ENCODE measurements around the gene GFRA1. TPM values are rescaled to one million over a fixed set of nuclear protein-coding genes. Genes with fewer than 3 reads are reported as not detected.

Gene GFRA1
- total RNA-seq, 1 experiment from 2014 or later: 3.2 TPM

GRCh38 chr10:116160271-116160670 lies 112.7 kb downstream of the GFRA1 start:
- DNase-seq (ENCODE audit: low read depth): no peak

- DNase-seq (ENCODE audit: low read depth): no peak
Observed at GRCh38 chr10:116159197-116159596, 113.8 kb downstream of the GFRA1 start.

- DNase-seq (ENCODE audit: low read depth): no peak
Observed at GRCh38 chr10:116158036-116158435, 115.0 kb downstream of the GFRA1 start.

DNA sequence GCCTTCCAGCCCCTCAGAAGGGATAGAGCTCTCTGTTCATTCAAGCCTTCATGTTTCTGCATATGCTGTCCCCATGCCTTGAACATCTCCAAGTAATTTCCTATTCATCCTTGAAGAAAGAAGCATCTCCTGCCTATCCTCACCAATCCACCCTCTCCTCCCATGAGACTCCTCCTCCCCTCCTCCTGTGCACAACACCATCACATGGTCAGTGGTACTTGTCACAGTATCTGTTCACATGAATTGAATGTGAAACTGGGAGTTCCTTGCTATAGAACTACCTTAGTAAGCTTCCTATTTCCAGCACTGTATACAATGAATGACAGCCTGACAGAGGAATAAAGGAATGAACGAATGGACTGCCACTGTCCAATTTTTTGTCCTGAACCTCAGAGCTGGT lies 115.5 kb downstream of the GFRA1 start:
- DNase-seq (ENCODE audit: low read depth): no peak

DNA sequence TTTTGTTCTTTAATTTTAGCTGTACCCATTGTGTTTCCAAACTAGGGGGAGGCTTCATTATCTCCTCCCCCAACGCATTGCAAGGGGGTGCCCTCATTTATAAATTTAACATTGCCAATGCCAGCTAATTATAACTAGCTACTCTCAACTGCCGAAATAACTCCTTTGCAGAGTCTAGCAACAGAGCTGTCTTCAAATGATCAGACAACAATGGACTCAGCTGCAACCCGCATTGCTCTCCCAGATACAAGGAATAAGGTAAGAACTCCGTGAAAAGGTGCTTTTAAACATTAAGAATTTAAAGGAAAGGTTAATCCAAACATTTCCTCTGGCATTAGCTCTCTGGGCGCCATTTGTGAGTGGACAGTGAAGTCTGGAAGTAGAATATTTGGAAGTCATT lies 116.2 kb downstream of the GFRA1 start:
- no peak for DNase-seq (ENCODE audit: low read depth)

- DNase-seq (ENCODE audit: low read depth): no peak
Observed at GRCh38 chr10:116155191-116155590, 117.8 kb downstream of the GFRA1 start.

GRCh38 chr10:116154651-116155050 lies 118.4 kb downstream of the GFRA1 start:
- no peak for DNase-seq (ENCODE audit: low read depth)

GRCh38 chr10:116151076-116151475 lies 121.9 kb downstream of the GFRA1 start:
- no peak for DNase-seq (ENCODE audit: low read depth)

- DNase-seq (ENCODE audit: low read depth): no peak
Observed at GRCh38 chr10:116150606-116151005, 122.4 kb downstream of the GFRA1 start.

GRCh38 chr10:116147147-116147905 lies 125.7 kb downstream of the GFRA1 start:
- no peak for DNase-seq (ENCODE audit: low read depth)

GRCh38 chr10:116146372-116147140 lies 126.5 kb downstream of the GFRA1 start:
- peak; percentile 19 for DNase-seq (ENCODE audit: low read depth)

GRCh38 chr10:116143673-116144222 lies 129.3 kb downstream of the GFRA1 start:
- DNase-seq (ENCODE audit: low read depth): no peak

DNA sequence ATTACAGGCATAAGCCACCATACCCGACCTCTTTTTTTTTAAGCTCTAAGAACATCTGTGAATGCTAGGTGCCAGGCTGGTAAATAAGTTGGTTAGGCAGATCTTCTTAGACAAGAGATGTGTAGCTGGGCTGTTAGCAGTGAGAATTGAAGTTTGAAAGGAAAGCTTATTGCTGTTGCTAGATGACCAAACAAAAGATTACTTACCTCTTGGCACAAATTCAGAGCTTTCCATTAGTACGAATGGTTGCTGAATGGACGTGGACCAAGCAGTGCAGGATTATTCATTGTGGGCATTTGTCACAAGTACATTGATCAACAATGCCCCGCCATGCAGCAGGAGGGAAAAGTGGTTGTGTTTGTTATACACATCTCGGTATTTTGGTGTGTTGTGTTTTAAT lies 131.2 kb downstream of the GFRA1 start:
- DNase-seq (ENCODE audit: low read depth): no peak

GRCh38 chr10:116141246-116141645 lies 131.8 kb downstream of the GFRA1 start:
- DNase-seq (ENCODE audit: low read depth): no peak

DNA sequence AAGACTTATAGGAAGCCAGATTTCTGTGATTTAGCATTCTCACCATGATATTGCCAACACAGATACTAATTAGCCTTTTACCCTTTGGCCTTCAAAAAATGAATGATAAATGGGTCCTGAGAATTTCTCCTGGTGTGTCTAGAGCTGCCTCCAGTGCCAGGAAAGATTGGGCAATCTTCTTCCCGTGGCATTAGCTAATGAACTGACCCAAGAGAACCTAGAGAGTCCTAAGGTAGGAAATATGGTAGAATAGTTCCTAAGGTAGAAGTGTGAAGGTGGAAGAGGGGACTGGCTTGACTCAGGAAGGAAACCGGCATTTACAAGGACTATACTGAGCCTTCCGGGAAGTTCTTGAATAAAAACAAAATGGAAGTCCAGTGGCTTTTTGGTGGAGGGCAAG lies 133.1 kb downstream of the GFRA1 start:
- DNase-seq (ENCODE audit: low read depth): no peak

DNA sequence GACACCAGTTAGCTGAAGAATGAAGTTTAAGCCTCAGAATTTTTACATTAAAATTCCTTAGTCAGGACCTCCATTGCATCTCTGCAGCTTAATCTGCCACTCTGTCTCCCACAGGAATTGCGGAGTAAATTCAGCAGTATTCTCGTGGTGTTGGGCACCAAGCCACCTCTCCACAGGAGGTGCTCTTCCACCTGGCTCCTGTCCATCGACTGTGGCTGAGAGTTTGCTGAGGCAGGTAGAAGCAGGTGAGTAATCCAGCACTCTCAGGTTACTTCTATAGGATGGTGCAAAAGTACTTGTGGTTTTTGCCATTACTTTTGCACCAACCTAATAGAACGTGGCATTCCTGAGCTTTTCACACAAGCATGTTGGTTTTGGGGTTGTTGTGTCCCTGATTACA lies 134.1 kb downstream of the GFRA1 start:
- DNase-seq (ENCODE audit: low read depth): no peak

GRCh38 chr10:116136261-116136660 lies 136.7 kb downstream of the GFRA1 start:
- no peak for DNase-seq (ENCODE audit: low read depth)

- no peak for DNase-seq (ENCODE audit: low read depth)
Observed at GRCh38 chr10:116134322-116134721, 138.7 kb downstream of the GFRA1 start.

DNA sequence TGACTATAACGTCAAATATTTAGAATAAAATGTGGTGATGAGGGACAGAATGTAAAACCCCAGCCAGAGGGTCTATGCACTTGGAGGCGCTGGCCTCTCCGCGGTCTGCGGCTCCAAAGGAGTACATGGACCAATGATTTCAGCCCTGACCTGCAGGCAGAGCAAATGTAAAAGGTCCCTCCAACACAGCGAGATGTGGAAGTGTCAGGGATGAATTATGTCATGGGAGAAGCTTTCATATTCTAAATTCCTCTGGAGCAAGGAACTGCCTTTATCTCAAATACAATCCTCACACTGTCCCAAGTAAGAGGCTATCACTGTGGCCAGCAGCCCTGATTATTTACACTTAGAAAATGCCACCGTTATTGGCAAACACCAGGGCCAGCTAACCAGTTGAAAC lies 139.4 kb downstream of the GFRA1 start:
- DNase-seq (ENCODE audit: low read depth): no peak

DNA sequence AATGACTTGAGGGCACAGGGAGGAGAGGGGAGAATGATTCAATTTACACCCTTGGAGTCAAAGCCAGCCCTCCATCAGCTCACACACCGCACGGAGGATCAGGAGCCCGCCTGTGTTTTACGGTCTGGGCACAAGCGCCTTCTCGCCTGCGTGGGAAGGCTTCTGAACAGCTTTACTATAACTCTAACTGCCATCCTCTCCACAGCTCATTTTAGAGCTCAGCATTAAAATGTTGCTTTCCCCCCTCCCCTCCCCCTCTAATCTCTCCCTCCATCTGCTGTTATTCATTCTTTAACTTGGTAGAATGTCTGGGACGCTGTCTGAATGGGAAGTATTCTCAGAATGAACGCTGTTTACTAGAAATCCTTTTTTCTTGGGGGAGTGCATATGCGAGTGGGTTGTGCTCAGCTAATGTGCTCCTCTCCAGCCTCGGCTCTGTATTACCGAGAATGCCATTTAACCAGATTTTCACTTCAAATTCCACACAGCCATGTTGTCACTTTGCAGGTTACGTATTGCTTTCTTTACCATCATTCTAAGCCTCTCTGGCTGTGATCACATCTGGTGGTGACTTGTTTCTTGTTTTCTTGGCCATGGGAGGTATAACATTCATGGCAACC lies 140.1 kb downstream of the GFRA1 start:
- no peak for DNase-seq (ENCODE audit: low read depth)

- no peak for DNase-seq (ENCODE audit: low read depth)
Observed at GRCh38 chr10:116130006-116130405, 143.0 kb downstream of the GFRA1 start.

- no peak for DNase-seq (ENCODE audit: low read depth)
Observed at GRCh38 chr10:116126954-116127695, 145.9 kb downstream of the GFRA1 start.

Measured in LHCN-M2 (cell line).